OCI-LY7 (cell line): ENCODE data around the gene ORM2. TPM values are rescaled to one million over a fixed set of nuclear protein-coding genes. Genes with fewer than 3 reads are reported as not detected.

Experiments used
- BruUV-seq: library from RNA; stranded (reverse); fragments of 400-500 nt; replicated peaks from 2 replicates; lab custom pipeline; 2021; lab: Mats Ljungman, UMichigan
- CTCF ChIA-PET: fragments of 300-600 bp; sonication (Branson Sonifier 250); formaldehyde crosslinking; loops from one replicate; lab custom pipeline; 2022; ENCODE audit warnings: antibody characterized with exemption; ENCODE audit not compliant: unreplicated experiment; lab: Charles Lee
- POLR2A ChIA-PET: fragments of 300-600 bp; sonication (Branson Sonifier 250); formaldehyde crosslinking; loops from one replicate; lab custom pipeline; 2022; ENCODE audit warnings: antibody characterized with exemption; lab: Charles Lee
- DNase-seq: peaks from one replicate; pipeline ENCODE4 v3.0.0-alpha.2; 2015; ENCODE audit warnings: low spot score
- H2AFZ ChIP-seq: fragments of 200-600 bp; sonication (generic), shearing (Covaris generic); 2 replicates; pipeline ENCODE4 v1.6.1; 2014; ENCODE audit warnings: mild to moderate bottlenecking, antibody characterized with exemption, low read length, moderate library complexity
- H3K27ac ChIP-seq: fragments of 200-600 bp; sonication (generic); 2 replicates; pipeline ENCODE4 v1.5.1; 2014; ENCODE audit warnings: mixed run types, low read depth, mild to moderate bottlenecking, moderate library complexity, low read length, inconsistent platforms; ENCODE audit not compliant: poor library complexity, severe bottlenecking
- H3K36me3 ChIP-seq: fragments of 200-600 bp; sonication (generic); 2 replicates; pipeline ENCODE4 v1.6.1; 2014; ENCODE audit warnings: mild to moderate bottlenecking, antibody characterized with exemption, low read length, moderate library complexity, mixed read lengths; ENCODE audit not compliant: insufficient read depth
- H3K4me1 ChIP-seq: fragments of 200-600 bp; sonication (generic); 2 replicates; pipeline ENCODE4 v1.5.1; 2014; ENCODE audit warnings: mild to moderate bottlenecking, low read length; ENCODE audit not compliant: insufficient read depth, poor library complexity, severe bottlenecking
- H3K4me2 ChIP-seq: fragments of 200-600 bp; sonication (generic); 2 replicates; pipeline ENCODE4 v1.6.1; 2014; ENCODE audit warnings: mild to moderate bottlenecking, low read length
- H3K4me3 ChIP-seq: fragments of 200-600 bp; sonication (generic); 2 replicates; pipeline ENCODE4 v1.5.1; 2014; ENCODE audit warnings: mild to moderate bottlenecking, low read depth, low read length; ENCODE audit not compliant: poor library complexity, severe bottlenecking
- H3K79me2 ChIP-seq: fragments of 200-600 bp; sonication (generic); 2 replicates; pipeline ENCODE4 v1.6.1; 2016; ENCODE audit warnings: low read depth, mild to moderate bottlenecking, low read length, moderate library complexity, mixed read lengths; ENCODE audit not compliant: insufficient read depth
- H3K9me2 ChIP-seq: fragments of 200-600 bp; sonication (generic); 2 replicates; pipeline ENCODE4 v1.6.1; 2016; ENCODE audit warnings: mild to moderate bottlenecking, low read length, mixed read lengths; ENCODE audit not compliant: insufficient read depth
- H3K9me3 ChIP-seq: fragments of 200-600 bp; sonication (generic); 2 replicates; pipeline ENCODE4 v1.6.1; 2014; ENCODE audit warnings: mild to moderate bottlenecking, mixed run types, low read length, mixed read lengths
- H4K20me1 ChIP-seq: fragments of 200-600 bp; sonication (generic); 2 replicates; pipeline ENCODE4 v1.6.1; 2014; ENCODE audit warnings: mild to moderate bottlenecking, antibody characterized with exemption, low read length, moderate library complexity, mixed read lengths; ENCODE audit not compliant: insufficient read depth
- EZH2phosphoT487 ChIP-seq: fragments of 200-600 bp; sonication (generic); IDR thresholded peaks from 2 replicates; pipeline ENCODE4 v1.6.1; 2018; ENCODE audit warnings: low read depth, borderline replicate concordance, mild to moderate bottlenecking, mixed run types, antibody characterized with exemption, low read length, moderate library complexity, mixed read lengths
- intact Hi-C: fragments of 100-400 bp; cut with micrococcal nuclease; formaldehyde crosslinking; loops from one replicate; pipeline ENCODE4 v1.10.0; 2022; ENCODE audit not compliant: unreplicated experiment
- total RNA-seq, 2 experiments: library from RNA; depleted of rRNA in 1 of 2; stranded (reverse); fragments of >200 nt in 1 of 2; shearing (Covaris generic) in 1 of 2; gene quantifications; 2 replicates each; pipeline ENCODE4 v1.2.3, GENCODE V29; 2014 to 2022
- TF ChIP-seq, protein P1 (sequence below): fragments of 200-600 bp; sonication (generic); conservative IDR thresholded peaks from 2 replicates; pipeline ENCODE4 v1.5.1; 2014; ENCODE audit warnings: mild to moderate bottlenecking, antibody characterized with exemption, low read length, moderate library complexity, mixed read lengths

ORM2 gene
- total RNA-seq, 2 experiments from 2014 or later: not detected

DNA sequence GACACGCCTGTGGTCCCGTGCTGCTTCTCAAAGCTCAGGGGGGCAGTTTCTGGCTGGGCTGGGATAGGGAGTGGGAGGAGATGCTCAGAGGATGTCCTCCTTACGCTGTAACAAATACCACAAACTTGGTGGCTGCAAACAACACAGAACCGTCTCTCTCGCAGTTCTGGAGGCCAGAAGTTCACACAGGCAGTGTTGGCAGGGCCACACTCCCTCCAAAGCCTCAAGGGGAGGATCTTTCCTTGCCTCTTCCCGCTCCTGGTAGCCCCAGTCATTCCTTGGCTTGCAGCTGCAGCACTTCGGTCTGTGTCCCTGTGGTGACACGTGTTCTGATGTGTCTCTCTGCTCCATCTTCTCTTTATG is 17.2 kb upstream of the ORM2 start:
- Histone ChIP-seq H3K9me3 (no peaks in the 10 kb centered on the region), H3K4me3 (no peak overlapping the region), H2AFZ (no peak overlapping the region), H3K9me2 (no peaks in the 10 kb centered on the region), H4K20me1 (no peaks in the 10 kb centered on the region), H3K79me2 (no peaks in the 10 kb centered on the region), H3K27ac (no peak overlapping the region), H3K36me3 (no peaks in the 10 kb centered on the region), H3K4me2 (no peak overlapping the region), H3K4me1 (no peaks in the 10 kb centered on the region)
- BruUV-seq: no TSS peak
- DNase-seq: no peak
- intact Hi-C loops: no loop called here
- TF ChIP-seq, protein P1, sequence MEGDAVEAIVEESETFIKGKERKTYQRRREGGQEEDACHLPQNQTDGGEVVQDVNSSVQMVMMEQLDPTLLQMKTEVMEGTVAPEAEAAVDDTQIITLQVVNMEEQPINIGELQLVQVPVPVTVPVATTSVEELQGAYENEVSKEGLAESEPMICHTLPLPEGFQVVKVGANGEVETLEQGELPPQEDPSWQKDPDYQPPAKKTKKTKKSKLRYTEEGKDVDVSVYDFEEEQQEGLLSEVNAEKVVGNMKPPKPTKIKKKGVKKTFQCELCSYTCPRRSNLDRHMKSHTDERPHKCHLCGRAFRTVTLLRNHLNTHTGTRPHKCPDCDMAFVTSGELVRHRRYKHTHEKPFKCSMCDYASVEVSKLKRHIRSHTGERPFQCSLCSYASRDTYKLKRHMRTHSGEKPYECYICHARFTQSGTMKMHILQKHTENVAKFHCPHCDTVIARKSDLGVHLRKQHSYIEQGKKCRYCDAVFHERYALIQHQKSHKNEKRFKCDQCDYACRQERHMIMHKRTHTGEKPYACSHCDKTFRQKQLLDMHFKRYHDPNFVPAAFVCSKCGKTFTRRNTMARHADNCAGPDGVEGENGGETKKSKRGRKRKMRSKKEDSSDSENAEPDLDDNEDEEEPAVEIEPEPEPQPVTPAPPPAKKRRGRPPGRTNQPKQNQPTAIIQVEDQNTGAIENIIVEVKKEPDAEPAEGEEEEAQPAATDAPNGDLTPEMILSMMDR: no peak
- no peak for TF ChIP-seq EZH2phosphoT487
- CTCF ChIA-PET: no interaction called here
- POLR2A ChIA-PET: no interaction called here

DNA sequence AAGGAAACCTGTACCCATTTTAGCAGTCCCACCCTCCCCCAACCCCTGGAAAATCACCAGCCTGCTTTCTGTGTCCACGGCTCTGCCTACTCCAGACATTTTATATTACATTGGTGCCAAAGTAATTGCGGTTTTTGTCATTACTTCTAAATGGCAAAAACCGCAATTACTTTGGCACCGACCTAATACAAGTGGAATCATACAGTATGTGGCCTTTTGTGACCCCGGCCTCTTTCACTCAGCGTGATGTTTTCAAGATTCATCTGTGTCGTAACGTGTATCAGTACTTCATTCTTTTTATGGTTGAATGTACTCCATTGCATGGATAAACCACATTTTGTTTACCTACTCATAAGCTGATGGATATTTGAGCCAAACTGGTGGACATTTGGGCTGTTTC is 16.5 kb upstream of the ORM2 start:
- no peaks in the 10 kb centered on the region for H4K20me1 ChIP-seq
- H2AFZ ChIP-seq: no peak overlapping the region
- BruUV-seq: no TSS peak
- H3K4me3 ChIP-seq: no peak overlapping the region
- H3K79me2 ChIP-seq: no peaks in the 10 kb centered on the region
- no peak for DNase-seq
- CTCF ChIA-PET: no interaction called here
- POLR2A ChIA-PET: no interaction called here
- intact Hi-C loops: no loop called here
- no peak overlapping the region for H3K27ac ChIP-seq
- no peaks in the 10 kb centered on the region for H3K9me3 ChIP-seq
- H3K4me1 ChIP-seq: no peaks in the 10 kb centered on the region
- no peaks in the 10 kb centered on the region for H3K9me2 ChIP-seq
- H3K36me3 ChIP-seq: no peaks in the 10 kb centered on the region
- no peak overlapping the region for H3K4me2 ChIP-seq
- no peak for TF ChIP-seq EZH2phosphoT487
- TF ChIP-seq, protein P1: no peak

DNA sequence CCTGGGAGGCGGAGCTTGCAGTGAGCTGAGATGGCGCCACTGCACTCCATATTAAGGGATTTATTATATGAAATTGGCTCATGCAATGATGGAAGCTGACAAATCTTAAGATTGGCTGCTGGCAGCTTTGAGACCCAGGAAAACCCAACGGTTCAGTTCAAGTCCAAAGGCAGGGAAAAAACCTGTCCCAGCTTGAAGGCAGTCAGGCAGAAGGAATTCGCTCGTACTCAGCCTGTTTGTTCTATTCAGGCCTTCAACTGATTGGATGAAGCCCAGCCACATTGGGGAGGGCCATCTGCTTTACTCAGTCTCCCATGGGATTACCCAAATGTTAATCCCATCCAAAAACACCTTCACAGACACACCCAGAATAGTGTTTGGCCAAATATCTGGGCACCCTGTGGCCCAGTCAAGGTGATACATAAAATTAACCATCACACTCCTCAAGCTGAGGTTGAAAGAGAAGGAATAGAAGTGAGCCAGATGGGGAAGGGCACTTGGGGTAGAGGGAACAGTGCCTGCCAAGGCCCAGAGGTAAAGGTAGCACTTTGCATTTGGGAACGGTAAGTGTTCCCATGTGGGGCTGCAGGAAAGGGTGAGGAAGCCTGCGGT is 15.3 kb upstream of the ORM2 start:
- no peak overlapping the region for H3K4me3 ChIP-seq
- H3K79me2 ChIP-seq: no peaks in the 10 kb centered on the region
- DNase-seq: no peak
- CTCF ChIA-PET: interaction anchor here (0.7 kb wide), 1 partner anchor 103 kb away, joined by 3 read pairs; no protein-coding TSS in a partner anchor
- H3K9me3 ChIP-seq: no peaks in the 10 kb centered on the region
- intact Hi-C loops: no loop called here
- no peaks in the 10 kb centered on the region for H3K9me2 ChIP-seq
- no TSS peak for BruUV-seq
- TF ChIP-seq EZH2phosphoT487: no peak
- TF ChIP-seq, protein P1: no peak
- no peaks in the 10 kb centered on the region for H3K4me1 ChIP-seq
- POLR2A ChIA-PET: no interaction called here
- no peaks in the 10 kb centered on the region for H4K20me1 ChIP-seq
- H3K27ac ChIP-seq: no peak overlapping the region
- H2AFZ ChIP-seq: no peak overlapping the region
- H3K4me2 ChIP-seq: no peak overlapping the region
- no peaks in the 10 kb centered on the region for H3K36me3 ChIP-seq
